HepG2 (cell line): ENCODE data around the gene HOPX. TPM values are rescaled to one million over a fixed set of nuclear protein-coding genes. Genes with fewer than 3 reads are reported as not detected.
A peak's percentile ranks its signal among the peaks of the same experiment; 100 is the strongest.

Experiments used
- ATAC-seq: fragments of 200-7000 bp; cut with Tn5 transposase; 3 replicates; pipeline ENCODE4 v1.9.1; 2020; ENCODE audit warnings: mild to moderate bottlenecking, moderate library complexity
- BruUV-seq: library from RNA; stranded (reverse); fragments of 400-500 nt; replicated peaks from 2 replicates; lab custom pipeline; 2021; lab: Mats Ljungman, UMichigan
- CTCF ChIA-PET: fragments of 300-600 bp; formaldehyde crosslinking; extraction: SDS; loops from one replicate; lab custom pipeline; 2021; ENCODE audit warnings: low total read pairs, inconsistent platforms, low intra/inter-chr PET ratio; lab: Yijun Ruan, JAX
- POLR2A ChIA-PET: fragments of 350-600 bp; sonication (Branson Sonifier 250); formaldehyde crosslinking; loops from one replicate; lab custom pipeline; 2020; ENCODE audit warnings: antibody characterized with exemption, inconsistent platforms; lab: Yijun Ruan, JAX
- DNase-seq: peaks from one replicate; pipeline ENCODE4 v3.0.0-alpha.2; 2015; ENCODE audit warnings: low spot score
- FAIRE-seq: peaks from 3 replicates; lab custom pipeline; 2011; peaks lifted over from hg19 to GRCh38; lab: Jason Lieb, UNC
- H2AFZ ChIP-seq: one replicate; pipeline ENCODE4 v1.6.1; 2011; ENCODE audit warnings: low read length, inconsistent platforms
- H3K27ac ChIP-seq: fragments of 300-600 bp; 3 replicates; pipeline ENCODE4 v1.8.0; 2011; ENCODE audit warnings: mixed run types, mild to moderate bottlenecking, mixed read lengths, low read length, inconsistent platforms; ENCODE audit not compliant: insufficient read depth; ENCODE audit errors: extremely low read length
- H3K27me3 ChIP-seq, 2 experiments: fragments of 200-600 bp in 1 of 2; 2 replicates in 1 of 2; 3 replicates in 1 of 2; pipeline versions ENCODE4 v1.6.0 to v1.8.0; 2011; ENCODE audit warnings: low read length in 2 of 2, mild to moderate bottlenecking in 2 of 2, moderate library complexity in 2 of 2, inconsistent platforms in 1 of 2; ENCODE audit not compliant: insufficient read depth in 2 of 2, control insufficient read depth in 1 of 2
- H3K36me3 ChIP-seq, 2 experiments: fragments of 200-600 bp in 1 of 2; replicated peaks in 1 of 2; 2 replicates in 1 of 2; 3 replicates in 1 of 2; pipeline versions ENCODE4 v1.5.1 to v1.8.0; 2011; ENCODE audit warnings: low read length in 2 of 2, inconsistent platforms in 1 of 2; ENCODE audit not compliant: insufficient read depth in 2 of 2, control insufficient read depth in 1 of 2
- H3K4me1 ChIP-seq: 2 replicates; pipeline ENCODE4 v1.5.1; 2012; ENCODE audit warnings: low read length, inconsistent platforms; ENCODE audit not compliant: insufficient read depth
- H3K4me2 ChIP-seq: 2 replicates; pipeline ENCODE4 v1.6.0; 2011; ENCODE audit warnings: low read depth, low read length, inconsistent platforms
- H3K4me3 ChIP-seq, 3 experiments: fragments of 200-600 bp in 1 of 3; sonication (generic), shearing (Covaris generic) in 1 of 3; replicated peaks in 1 of 3; 2 replicates each; pipeline ENCODE4 v1.5.1; 2011 to 2016; ENCODE audit warnings: low read length in 3 of 3, inconsistent platforms in 2 of 3, low read depth in 2 of 3, mild to moderate bottlenecking in 2 of 3, control low read depth in 1 of 3, mixed read lengths in 1 of 3; ENCODE audit not compliant: insufficient read depth in 1 of 3
- H3K79me2 ChIP-seq: one replicate; pipeline ENCODE4 v1.6.1; 2011; ENCODE audit warnings: low read length, inconsistent platforms; ENCODE audit not compliant: insufficient read depth
- H3K9ac ChIP-seq: 2 replicates; pipeline ENCODE4 v1.6.0; 2011; ENCODE audit warnings: mild to moderate bottlenecking, low read depth, low read length, inconsistent platforms; ENCODE audit not compliant: insufficient read depth
- H3K9me3 ChIP-seq: 2 replicates; pipeline ENCODE4 v1.5.1; 2012; ENCODE audit warnings: mild to moderate bottlenecking, low read length
- H4K20me1 ChIP-seq: 2 replicates; pipeline ENCODE4 v1.6.0; 2011; ENCODE audit warnings: inconsistent platforms, mild to moderate bottlenecking, low read length, moderate library complexity; ENCODE audit not compliant: insufficient read depth
- ATF7-NPFF ChIP-seq: sonication (generic); formaldehyde crosslinking; IDR thresholded peaks from 2 replicates; pipeline ENCODE4 v1.8.1; 2023; ENCODE audit warnings: mild to moderate bottlenecking, low read depth, missing genetic modification reagents, moderate library complexity
- FOXA1 ChIP-seq, 2 experiments: fragments of 450-650 bp in 1 of 2; sonication (generic) in 1 of 2; formaldehyde crosslinking in 1 of 2; IDR thresholded peaks; 2 replicates each; pipeline versions ENCODE4 v1.4.0 to v1.6.1; 2016 to 2020; ENCODE audit warnings: missing genetic modification reagents in 1 of 2
- GFI1 ChIP-seq: sonication (generic); formaldehyde crosslinking; IDR thresholded peaks from 2 replicates; pipeline ENCODE4 v1.5.0; 2020; ENCODE audit warnings: missing genetic modification reagents, mild to moderate bottlenecking, borderline replicate concordance
- KLF6 ChIP-seq: IDR thresholded peaks from 2 replicates; pipeline ENCODE4 v1.8.0; 2016; ENCODE audit warnings: missing biosample characterization, missing genetic modification reagents
- POLR2A ChIP-seq, 2 experiments: IDR thresholded peaks; 2 replicates each; pipeline ENCODE4 v1.6.1; 2011; ENCODE audit warnings: low read depth in 2 of 2, low read length in 2 of 2, mild to moderate bottlenecking in 1 of 2, moderate library complexity in 1 of 2; ENCODE audit not compliant: insufficient read depth in 1 of 2
- SMARCC2 ChIP-seq: fragments of 450-650 bp; IDR thresholded peaks from 2 replicates; pipeline ENCODE4 v1.6.1; 2017; ENCODE audit warnings: antibody characterized with exemption, mild to moderate bottlenecking
- STAG1 ChIP-seq: sonication (generic); formaldehyde crosslinking; IDR thresholded peaks from 2 replicates; pipeline ENCODE4 v1.4.0; 2020; ENCODE audit warnings: missing genetic modification reagents
- ZC3H13 ChIP-seq: sonication (generic); formaldehyde crosslinking; IDR thresholded peaks from 2 replicates; pipeline ENCODE4 v1.8.1; 2023; ENCODE audit warnings: mild to moderate bottlenecking, missing genetic modification reagents, moderate library complexity
- ZC3H4 ChIP-seq: sonication (generic); formaldehyde crosslinking; IDR thresholded peaks from 2 replicates; pipeline ENCODE4 v1.4.0; 2020; ENCODE audit warnings: missing genetic modification reagents, borderline replicate concordance
- ZHX1 ChIP-seq: sonication (generic); formaldehyde crosslinking; IDR thresholded peaks from 2 replicates; pipeline ENCODE4 v1.8.1; 2022; ENCODE audit warnings: low read depth, mild to moderate bottlenecking, missing genetic modification reagents
- ZNF121 ChIP-seq: sonication (generic); formaldehyde crosslinking; IDR thresholded peaks from 2 replicates; pipeline ENCODE4 v1.5.0; 2020; ENCODE audit warnings: mild to moderate bottlenecking, missing genetic modification reagents
- ZNF687 ChIP-seq: sonication (generic); formaldehyde crosslinking; IDR thresholded peaks from 2 replicates; pipeline ENCODE4 v1.5.1; 2020; ENCODE audit warnings: mild to moderate bottlenecking, missing genetic modification reagents, moderate library complexity
- ZNF883 ChIP-seq: sonication (generic); formaldehyde crosslinking; IDR thresholded peaks from 2 replicates; pipeline ENCODE4 v1.5.1; 2020; ENCODE audit warnings: mild to moderate bottlenecking, missing genetic modification reagents; ENCODE audit errors: not compliant biosample characterization
- WGBS: methylation state at CpG from one replicate; pipeline ENCODE4 v1.1.6; 2017; ENCODE audit warnings: low lambda C conversion rate; 5-methylcytosine and 5-hydroxymethylcytosine counted together
- in situ Hi-C: cut with HindIII; loops from 2 replicates; pipeline ENCODE4 v1.10.0; 2017; ENCODE audit warnings: low pct_unique_long_range_greater_than_20kb; ENCODE audit not compliant: extremely low pct_ligation_motif_present
- intact Hi-C: fragments of 100-400 bp; cut with micrococcal nuclease; formaldehyde crosslinking; loops from one replicate; pipeline ENCODE4 v1.10.0; 2022; ENCODE audit not compliant: unreplicated experiment
- polyA plus RNA-seq, 8 experiments: library from polyadenylated mRNA; depleted of rRNA in 3 of 8; stranded (reverse) in 7 of 8; unstranded in 1 of 8; fragments of >200 nt; fragmentation: Illumina TruSeq in 4 of 8; extraction: Trizol in 4 of 8; gene quantifications; 2 replicates each; pipeline versions ENCODE4 v1.2.1 to v1.2.3, GENCODE V29; 2011 to 2016; ENCODE audit warnings: low read depth in 4 of 8, missing spikeins in 1 of 8, mixed read lengths in 1 of 8; ENCODE audit not compliant: insufficient read depth in 1 of 8
- total RNA-seq, 5 experiments: library from RNA; depleted of rRNA; stranded (reverse); fragments of >200 nt; fragmentation: Illumina TruSeq; extraction: Trizol; gene quantifications; 2 replicates each; pipeline ENCODE4 v1.2.3, GENCODE V29; 2016; ENCODE audit warnings: low read depth in 1 of 5
- TF ChIP-seq, protein P1 (sequence below): sonication (generic); formaldehyde crosslinking; IDR thresholded peaks from 2 replicates; pipeline ENCODE4 v1.8.1; 2023; ENCODE audit warnings: mild to moderate bottlenecking, missing genetic modification reagents

The HOPX gene
- total and polyA plus RNA-seq, 2 of the 13 experiments (the other 11 are each of a cell fraction or from before 2014, with no cell fraction given): not detected

- no peak for TF ChIP-seq ZNF687
- TF ChIP-seq ZHX1: no peak
- no peak for TF ChIP-seq STAG1 (CRISPR knock-in tag)
- no peak for TF ChIP-seq FOXA1 (IDR thresholded peaks at IDR 0.05)
- TF ChIP-seq FOXA1 (CRISPR knock-in tag; IDR thresholded peaks at IDR 0.05): no peak
Observed at GRCh38 chr4:56728512-56728911, 47.4 kb upstream of the HOPX start (continued).

GRCh38 chr4:56727150-56727549, 46.1 kb upstream of the HOPX start:
- Histone ChIP-seq H3K9ac (no peak overlapping the region), H3K27ac (no peak overlapping the region), H2AFZ (no peak overlapping the region), H3K36me3 (no peaks in the 10 kb centered on the region), H4K20me1 (no peaks in the 10 kb centered on the region), H3K27me3 (no peaks in the 10 kb centered on the region; a peak in 2 of 5 replicates), H3K4me3 (no peak overlapping the region), H3K9me3 (no peaks in the 10 kb centered on the region), H3K4me1 (no peaks in the 10 kb centered on the region), H3K4me2 (no peak overlapping the region), H3K79me2 (no peaks in the 10 kb centered on the region)
- FAIRE-seq: no peak
- POLR2A ChIA-PET: no interaction called here
- BruUV-seq: no TSS peak
- no peak for TF ChIP-seq ZNF883 (CRISPR knock-in tag)
- TF ChIP-seq, protein P1, sequence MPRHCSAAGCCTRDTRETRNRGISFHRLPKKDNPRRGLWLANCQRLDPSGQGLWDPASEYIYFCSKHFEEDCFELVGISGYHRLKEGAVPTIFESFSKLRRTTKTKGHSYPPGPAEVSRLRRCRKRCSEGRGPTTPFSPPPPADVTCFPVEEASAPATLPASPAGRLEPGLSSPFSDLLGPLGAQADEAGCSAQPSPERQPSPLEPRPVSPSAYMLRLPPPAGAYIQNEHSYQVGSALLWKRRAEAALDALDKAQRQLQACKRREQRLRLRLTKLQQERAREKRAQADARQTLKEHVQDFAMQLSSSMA (CRISPR knock-in tag): no peak
- no peak for TF ChIP-seq ZC3H4
- no peak for TF ChIP-seq SMARCC2
- TF ChIP-seq POLR2A (IDR thresholded peaks at IDR 0.05; ENCODE audit: insufficient read depth in 1 of 2, low read depth in 2 of 2, low read length in 2 of 2): no peak
- no peak for TF ChIP-seq ATF7-NPFF (CRISPR knock-in tag)
- TF ChIP-seq ZNF121: no peak
- no peak for TF ChIP-seq KLF6 (CRISPR knock-in tag)
- TF ChIP-seq GFI1 (CRISPR knock-in tag): no peak
- no peak for TF ChIP-seq ZC3H13
- in situ Hi-C loops: no loop called here
- intact Hi-C loops: no loop called here
- CTCF ChIA-PET: no interaction called here
- WGBS: 20% methylated on average over 4 of the region's 4 CpGs
- ATAC-seq: peak; percentile 70
- no peak for DNase-seq
